GM12872 (cell line): Measurements from ENCODE around the gene ZNF263.

Experiments
- CTCF ChIP-seq: IDR thresholded peaks from 3 replicates; pipeline ENCODE4 v1.5.1; 2011; ENCODE audit warnings: low read depth, mild to moderate bottlenecking, low read length, moderate library complexity; ENCODE audit not compliant: insufficient read depth

ZNF263 gene

GRCh38 chr16:3289998-3290673 is 6.8 kb downstream of the ZNF263 start:
- TF ChIP-seq CTCF: no peak

- TF ChIP-seq CTCF: no peak
These were observed 9.3 kb downstream of the ZNF263 start for GRCh38 chr16:3292604-3293003.

GRCh38 chr16:3295209-3295608 is 11.9 kb downstream of the ZNF263 start:
- no peak for TF ChIP-seq CTCF

GRCh38 chr16:3295783-3296182 is 12.5 kb downstream of the ZNF263 start:
- no peak for TF ChIP-seq CTCF

GRCh38 chr16:3304370-3304769 is 21.1 kb downstream of the ZNF263 start:
- TF ChIP-seq CTCF: no peak

- 0 out of 3 replicates have a peak, but pooled peaks have one; percentile 6 for TF ChIP-seq CTCF
These were observed 22.1 kb downstream of the ZNF263 start, which contains the start of the genes TIGD7 and ZNF75A for GRCh38 chr16:3305109-3306068. Gene TIGD7, minus strand, starts transcription at chr16:3305430. Its CDS starts 4,816 bp downstream, at chr16:3300614. Gene ZNF75A, plus strand, starts transcription at chr16:3305497. Its CDS starts 2,932 bp downstream, at chr16:3308429.

- TF ChIP-seq CTCF: no peak
These were observed 22.8 kb downstream of the ZNF263 start for GRCh38 chr16:3306078-3306477.
